ENCODE measurements around the gene CTSS.

Gene CTSS

DNA sequence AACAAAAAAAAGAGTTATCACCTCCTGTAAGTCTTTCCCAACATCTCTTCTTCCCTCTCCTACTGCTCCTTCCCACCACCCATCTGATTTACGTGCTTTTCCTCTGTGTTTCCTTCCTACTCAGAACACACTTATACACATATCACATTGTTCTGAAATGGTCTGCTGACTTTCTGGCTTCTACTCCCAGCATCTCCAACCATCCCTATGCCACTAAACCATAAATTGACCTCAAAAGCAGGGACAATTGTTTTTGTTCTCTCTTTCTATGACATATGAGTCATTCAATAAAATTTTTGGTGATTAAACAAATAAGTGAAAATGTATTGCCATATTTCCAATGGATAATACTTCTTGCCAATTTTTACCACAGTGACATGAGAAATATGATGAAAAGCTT lies 76.8 kb downstream of the CTSS start:
- H3K4me2 ChIP-seq (ENCODE audit: low read depth, low read length), result no peak overlapping the region
- H4K20me1 ChIP-seq (ENCODE audit: insufficient read depth, low read length), result no peaks in the 10 kb centered on the region
- no peaks in the 10 kb centered on the region; the same call in 1 of the 2 replicates for H3F3A ChIP-seq (ENCODE audit: insufficient read depth, low read length)
- peaks cover 12% of the 10 kb centered on the region for H3K4me1 ChIP-seq (ENCODE audit: low read length)
- peaks cover 13% of the 10 kb centered on the region for H3K79me2 ChIP-seq (ENCODE audit: low read length)
- no peak for DNase-seq
- H3K27ac ChIP-seq (ENCODE audit: low read length), result no peak overlapping the region
- peaks cover 7% of the 10 kb centered on the region for H3K36me3 ChIP-seq (replicated peaks; ENCODE audit: insufficient read depth, low read length)
- H3K27me3 ChIP-seq (replicated peaks; ENCODE audit: insufficient read depth, low read length), result no peaks in the 10 kb centered on the region
- no peaks in the 10 kb centered on the region for H3K9me2 ChIP-seq (replicated peaks; ENCODE audit: insufficient read depth, low read length)
- H3K4me3 ChIP-seq (ENCODE audit: low read length), result no peak overlapping the region
- no peak overlapping the region for H2AFZ ChIP-seq (ENCODE audit: low read length)
- H3K9ac ChIP-seq (ENCODE audit: low read length), result no peak overlapping the region
- no peaks in the 10 kb centered on the region for H3K9me3 ChIP-seq (replicated peaks; ENCODE audit: insufficient read depth, low read length)
- TF ChIP-seq EZH2phosphoT487 (IDR thresholded peaks at IDR 0.05; ENCODE audit: low read length), result no peak
- TF ChIP-seq EZH2 (optimal IDR thresholded peaks at IDR 0.05; ENCODE audit: low read depth, low read length), result no peak
- no peak for TF ChIP-seq CTCF (IDR thresholded peaks at IDR 0.05; ENCODE audit: low read length)

DNA sequence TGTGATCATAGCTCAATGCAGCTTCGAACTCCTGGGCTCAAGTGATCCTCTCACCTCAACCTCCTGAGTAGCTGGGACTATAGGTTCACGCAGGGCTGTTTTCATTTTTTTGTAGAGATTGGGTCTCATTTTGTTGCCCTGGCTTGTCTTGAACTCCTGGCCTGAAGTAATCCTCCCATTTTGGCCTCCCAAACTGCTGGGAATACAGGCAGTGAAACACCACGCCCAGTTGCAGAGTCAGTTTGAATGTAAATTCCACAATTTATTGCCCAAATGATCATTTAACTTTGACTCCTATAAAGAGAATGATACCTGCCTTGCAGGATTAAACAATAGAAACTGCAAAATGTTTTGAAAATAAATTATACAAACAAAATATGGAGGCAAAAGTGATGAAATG lies 79.3 kb downstream of the CTSS start:
- Histone ChIP-seq H3K27ac (ENCODE audit: low read length) (no peak overlapping the region), H3K4me2 (ENCODE audit: low read depth, low read length) (no peak overlapping the region), H2AFZ (ENCODE audit: low read length) (no peak overlapping the region), H3K9me3 (replicated peaks; ENCODE audit: insufficient read depth, low read length) (no peaks in the 10 kb centered on the region), H3K9ac (ENCODE audit: low read length) (no peak overlapping the region), H3F3A (ENCODE audit: insufficient read depth, low read length) (no peaks in the 10 kb centered on the region; the same call in 1 of the 2 replicates), H3K36me3 (replicated peaks; ENCODE audit: insufficient read depth, low read length) (no peaks in the 10 kb centered on the region), H3K27me3 (replicated peaks; ENCODE audit: insufficient read depth, low read length) (no peaks in the 10 kb centered on the region), H3K9me2 (replicated peaks; ENCODE audit: insufficient read depth, low read length) (no peaks in the 10 kb centered on the region), H3K4me1 (ENCODE audit: low read length) (peaks cover 14% of the 10 kb centered on the region), H3K79me2 (ENCODE audit: low read length) (peaks cover 4% of the 10 kb centered on the region; the same call in 1 of the 2 replicates), H4K20me1 (ENCODE audit: insufficient read depth, low read length) (no peaks in the 10 kb centered on the region), H3K4me3 (ENCODE audit: low read length) (no peak overlapping the region)
- TF ChIP-seq EZH2 (optimal IDR thresholded peaks at IDR 0.05; ENCODE audit: low read depth, low read length) (no peak), CTCF (IDR thresholded peaks at IDR 0.05; ENCODE audit: low read length) (no peak), EZH2phosphoT487 (IDR thresholded peaks at IDR 0.05; ENCODE audit: low read length) (no peak)
- DNase-seq, result no peak

DNA sequence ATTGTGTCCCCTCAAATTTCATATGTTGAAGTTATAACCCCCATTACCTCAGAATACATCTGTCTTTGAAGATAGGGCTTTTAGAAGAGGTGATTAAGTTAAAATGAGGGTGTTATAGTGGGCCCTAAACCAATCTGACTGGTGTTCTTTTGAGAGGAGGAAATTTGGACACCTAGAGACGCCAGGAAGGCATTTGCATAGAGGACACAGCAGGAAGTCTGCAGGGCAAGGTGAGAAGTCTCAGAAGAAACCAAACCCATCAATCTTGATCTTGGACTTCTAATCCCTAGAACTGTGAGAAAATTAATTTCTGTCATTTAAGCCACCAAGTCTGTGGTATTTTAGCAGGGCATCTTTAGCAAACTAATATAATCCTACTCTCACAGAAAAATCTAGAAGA lies 81.7 kb downstream of the CTSS start:
- no peaks in the 10 kb centered on the region; the same call in 1 of the 2 replicates for H3F3A ChIP-seq (ENCODE audit: insufficient read depth, low read length)
- no peak overlapping the region for H3K4me3 ChIP-seq (ENCODE audit: low read length)
- H3K9me3 ChIP-seq (replicated peaks; ENCODE audit: insufficient read depth, low read length), result no peaks in the 10 kb centered on the region
- peak overlapping the region; percentile 1; the same call in 1 of the 2 replicates for H3K27ac ChIP-seq (ENCODE audit: low read length)
- TF ChIP-seq EZH2phosphoT487 (IDR thresholded peaks at IDR 0.05; ENCODE audit: low read length) (no peak), EZH2 (optimal IDR thresholded peaks at IDR 0.05; ENCODE audit: low read depth, low read length) (no peak), CTCF (IDR thresholded peaks at IDR 0.05; ENCODE audit: low read length) (no peak)
- H3K4me2 ChIP-seq (ENCODE audit: low read depth, low read length), result peak overlapping the region; percentile 1; the same call in 1 of the 2 replicates
- no peaks in the 10 kb centered on the region for H3K9me2 ChIP-seq (replicated peaks; ENCODE audit: insufficient read depth, low read length)
- peaks cover 5% of the 10 kb centered on the region; the same call in 1 of the 2 replicates for H3K79me2 ChIP-seq (ENCODE audit: low read length)
- H3K9ac ChIP-seq (ENCODE audit: low read length), result no peak overlapping the region
- H3K36me3 ChIP-seq (replicated peaks; ENCODE audit: insufficient read depth, low read length), result no peaks in the 10 kb centered on the region
- no peaks in the 10 kb centered on the region for H4K20me1 ChIP-seq (ENCODE audit: insufficient read depth, low read length)
- peak; percentile 61 for DNase-seq
- H2AFZ ChIP-seq (ENCODE audit: low read length), result no peak overlapping the region
- H3K27me3 ChIP-seq (replicated peaks; ENCODE audit: insufficient read depth, low read length), result no peaks in the 10 kb centered on the region
- peaks cover 14% of the 10 kb centered on the region for H3K4me1 ChIP-seq (ENCODE audit: low read length)

Measured in MM.1S (cell line).